ENCODE measurements around the gene FAM131B.

DNA sequence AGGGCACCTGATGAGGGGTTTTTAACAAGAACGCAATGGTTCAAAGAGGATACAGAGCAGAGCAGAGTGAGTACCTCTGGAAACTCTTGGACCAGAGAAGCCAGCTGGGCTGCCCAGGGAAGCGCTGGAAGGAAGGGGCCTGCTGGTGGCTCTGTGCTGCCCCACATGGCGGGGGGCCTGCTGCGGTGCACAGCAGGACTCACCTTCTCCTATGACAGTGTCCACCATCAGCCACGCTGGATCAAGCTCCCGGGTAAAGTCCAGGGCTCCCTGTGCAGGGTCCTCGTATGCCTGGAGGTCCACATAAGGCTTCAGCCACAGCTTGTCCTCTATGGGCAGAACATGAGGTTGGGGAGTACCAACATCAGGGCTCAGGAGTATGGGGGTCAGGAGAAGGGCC is 33.7 kb upstream of the FAM131B start:
- TF ChIP-seq CTCF (IDR thresholded peaks at IDR 0.05; ENCODE audit: low read length) (no peak), EZH2 (IDR thresholded peaks at IDR 0.05; ENCODE audit: borderline replicate concordance, low read length) (no peak)

Data from OCI-LY1 (cell line).